ENCODE results near the gene SH2D3C.

The SH2D3C gene

GRCh38 chr9:127731938-127732337 is 46.5 kb downstream of the SH2D3C start:
- Histone ChIP-seq H2BK5ac (ENCODE audit: low read depth, low read length, poor library complexity, severe bottlenecking) (no peak overlapping the region), H3K14ac (ENCODE audit: low read length in 2 of 2) (no peak overlapping the region), H3K9ac (ENCODE audit: low read length) (no peak overlapping the region), H2BK120ac (ENCODE audit: low read depth, low read length) (no peak overlapping the region), H3K9me3 (ENCODE audit: control insufficient read depth, low read length) (no peaks in the 10 kb centered on the region), H3K4me3 (ENCODE audit: insufficient read depth in 1 of 2, low read depth in 1 of 2, low read length in 2 of 2) (no peak overlapping the region), H3K36me3 (ENCODE audit: control insufficient read depth in 1 of 2, insufficient read depth in 2 of 2, low read depth in 1 of 2, low read length in 2 of 2) (peaks cover 18 to 30% of the 10 kb centered on the region in 2 experiments), H2BK15ac (ENCODE audit: low read depth, poor library complexity, severe bottlenecking) (no peak overlapping the region), H3K23ac (ENCODE audit: low read length in 2 of 2) (no peak overlapping the region), H2AFZ (ENCODE audit: low read depth, low read length) (no peak overlapping the region), H4K91ac (ENCODE audit: low read length) (no peak overlapping the region), H2BK12ac (ENCODE audit: low read length in 2 of 2) (no peak overlapping the region), H3K27ac (ENCODE audit: low read length, poor library complexity, severe bottlenecking) (no peak overlapping the region), H3K4me1 (ENCODE audit: control insufficient read depth, insufficient read depth, low read depth, low read length) (peaks cover 10% of the 10 kb centered on the region), H2AK5ac (ENCODE audit: low read length, severe bottlenecking) (no peak overlapping the region), H3K27me3 (ENCODE audit: control insufficient read depth in 1 of 2, insufficient read depth in 1 of 2, low read length in 2 of 2) (no peaks in the 10 kb centered on the region), H3K79me1 (replicated peaks; ENCODE audit: low read length, poor library complexity, severe bottlenecking) (peaks cover 9% of the 10 kb centered on the region), H3K4me2 (ENCODE audit: low read length, poor library complexity, severe bottlenecking) (no peak overlapping the region), H3K4ac (ENCODE audit: low read depth in 1 of 2, low read length in 2 of 2) (no peak overlapping the region), H4K8ac (ENCODE audit: low read length) (no peak overlapping the region), H3K18ac (ENCODE audit: low read depth in 1 of 2, low read length in 2 of 2) (no peak overlapping the region)
- WGBS, result 89% methylated on average over 16 of the region's 16 CpGs
- no peak for DNase-seq

DNA sequence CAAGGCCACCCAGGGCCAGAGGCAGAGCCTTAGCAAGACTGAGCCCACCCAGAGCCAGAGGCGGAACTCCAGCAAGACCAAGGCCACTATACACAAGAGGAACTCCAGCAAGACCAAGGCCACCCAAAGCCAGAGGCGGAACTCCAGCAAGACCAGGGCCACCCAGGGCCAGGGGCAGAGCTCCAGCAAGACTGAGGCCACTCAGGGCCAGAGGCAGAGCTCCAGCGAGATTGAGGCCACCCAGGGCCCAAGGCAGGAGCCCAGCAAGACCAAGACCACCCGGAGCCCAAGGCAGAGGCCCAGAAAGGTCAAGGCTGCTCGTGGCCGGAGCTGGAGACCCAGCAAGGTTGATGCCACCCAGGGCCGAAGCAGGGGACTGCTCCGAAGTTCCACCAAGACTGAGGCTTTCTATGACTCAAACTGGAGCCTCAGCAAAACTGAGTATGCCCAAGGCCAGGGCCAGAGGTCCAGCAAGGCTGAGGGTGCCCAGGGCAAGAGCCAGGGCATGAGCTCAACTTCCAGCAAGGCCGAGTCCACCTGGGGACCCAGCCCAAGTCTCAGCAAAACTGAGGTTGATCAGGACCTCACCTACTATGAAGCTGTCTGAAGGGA is 47.6 kb downstream of the SH2D3C start:
- Histone ChIP-seq H2AFZ (ENCODE audit: low read depth, low read length) (no peak overlapping the region), H3K18ac (ENCODE audit: low read depth in 1 of 2, low read length in 2 of 2) (no peak overlapping the region), H3K27me3 (ENCODE audit: control insufficient read depth in 1 of 2, insufficient read depth in 1 of 2, low read length in 2 of 2) (no peaks in the 10 kb centered on the region), H3K14ac (ENCODE audit: low read length in 2 of 2) (no peak overlapping the region), H2BK120ac (ENCODE audit: low read depth, low read length) (no peak overlapping the region), H3K79me1 (replicated peaks; ENCODE audit: low read length, poor library complexity, severe bottlenecking) (peaks cover 9% of the 10 kb centered on the region), H3K4me3 (ENCODE audit: insufficient read depth in 1 of 2, low read depth in 1 of 2, low read length in 2 of 2) (no peak overlapping the region), H2BK12ac (ENCODE audit: low read length in 2 of 2) (no peak overlapping the region), H3K4ac (ENCODE audit: low read depth in 1 of 2, low read length in 2 of 2) (no peak overlapping the region), H3K23ac (ENCODE audit: low read length in 2 of 2) (no peak overlapping the region), H3K4me2 (ENCODE audit: low read length, poor library complexity, severe bottlenecking) (no peak overlapping the region), H3K4me1 (ENCODE audit: control insufficient read depth, insufficient read depth, low read depth, low read length) (peaks cover 10% of the 10 kb centered on the region), H2AK5ac (ENCODE audit: low read length, severe bottlenecking) (no peak overlapping the region), H4K8ac (ENCODE audit: low read length) (no peak overlapping the region), H4K91ac (ENCODE audit: low read length) (no peak overlapping the region), H3K9me3 (ENCODE audit: control insufficient read depth, low read length) (no peaks in the 10 kb centered on the region), H3K36me3 (ENCODE audit: control insufficient read depth in 1 of 2, insufficient read depth in 2 of 2, low read depth in 1 of 2, low read length in 2 of 2) (peaks cover 18 to 30% of the 10 kb centered on the region in 2 experiments), H3K9ac (ENCODE audit: low read length) (no peak overlapping the region), H2BK5ac (ENCODE audit: low read depth, low read length, poor library complexity, severe bottlenecking) (no peak overlapping the region), H2BK15ac (ENCODE audit: low read depth, poor library complexity, severe bottlenecking) (no peak overlapping the region), H3K27ac (ENCODE audit: low read length, poor library complexity, severe bottlenecking) (no peak overlapping the region)
- WGBS, result 95% methylated on average over 9 of the region's 9 CpGs
- no peak for DNase-seq

DNA sequence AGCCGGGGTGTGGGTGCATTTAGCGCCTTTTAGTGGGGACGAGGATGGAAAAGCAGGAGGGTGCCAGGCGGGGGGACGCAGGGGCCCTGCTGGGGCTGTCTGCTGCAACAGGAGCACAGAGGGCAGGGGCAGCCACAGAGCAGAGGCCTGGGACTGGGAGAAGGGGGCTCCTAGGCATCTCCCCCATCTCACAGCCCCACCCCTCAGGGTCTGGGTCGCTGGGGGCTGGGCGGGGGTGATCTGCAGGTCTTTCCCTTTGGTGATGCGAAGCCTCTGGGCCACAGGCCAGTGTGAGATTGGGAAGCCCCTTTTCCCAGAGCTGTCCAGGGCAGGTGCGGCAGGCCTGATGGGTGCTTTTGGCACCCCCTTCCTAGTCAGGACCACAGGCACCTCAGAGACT is 48.2 kb downstream of the SH2D3C start:
- Histone ChIP-seq H2AK5ac (ENCODE audit: low read length, severe bottlenecking) (no peak overlapping the region), H2BK120ac (ENCODE audit: low read depth, low read length) (no peak overlapping the region), H3K27me3 (ENCODE audit: control insufficient read depth in 1 of 2, insufficient read depth in 1 of 2, low read length in 2 of 2) (no peaks in the 10 kb centered on the region), H2AFZ (ENCODE audit: low read depth, low read length) (no peak overlapping the region), H3K9me3 (ENCODE audit: control insufficient read depth, low read length) (no peaks in the 10 kb centered on the region), H3K27ac (ENCODE audit: low read length, poor library complexity, severe bottlenecking) (no peak overlapping the region), H3K14ac (ENCODE audit: low read length in 2 of 2) (no peak overlapping the region), H3K4ac (ENCODE audit: low read depth in 1 of 2, low read length in 2 of 2) (no peak overlapping the region), H3K4me1 (ENCODE audit: control insufficient read depth, insufficient read depth, low read depth, low read length) (peaks cover 10% of the 10 kb centered on the region), H4K91ac (ENCODE audit: low read length) (no peak overlapping the region), H2BK15ac (ENCODE audit: low read depth, poor library complexity, severe bottlenecking) (no peak overlapping the region), H4K8ac (ENCODE audit: low read length) (no peak overlapping the region), H3K9ac (ENCODE audit: low read length) (no peak overlapping the region), H3K18ac (ENCODE audit: low read depth in 1 of 2, low read length in 2 of 2) (no peak overlapping the region), H3K23ac (ENCODE audit: low read length in 2 of 2) (no peak overlapping the region), H3K79me1 (replicated peaks; ENCODE audit: low read length, poor library complexity, severe bottlenecking) (peaks cover 9% of the 10 kb centered on the region), H2BK5ac (ENCODE audit: low read depth, low read length, poor library complexity, severe bottlenecking) (no peak overlapping the region), H3K36me3 (ENCODE audit: control insufficient read depth in 1 of 2, insufficient read depth in 2 of 2, low read depth in 1 of 2, low read length in 2 of 2) (peaks cover 18 to 30% of the 10 kb centered on the region in 2 experiments), H2BK12ac (ENCODE audit: low read length in 2 of 2) (no peak overlapping the region), H3K4me2 (ENCODE audit: low read length, poor library complexity, severe bottlenecking) (no peak overlapping the region), H3K4me3 (ENCODE audit: insufficient read depth in 1 of 2, low read depth in 1 of 2, low read length in 2 of 2) (no peak overlapping the region)
- 90% methylated on average over 9 of the region's 9 CpGs for WGBS
- no peak for DNase-seq

DNA sequence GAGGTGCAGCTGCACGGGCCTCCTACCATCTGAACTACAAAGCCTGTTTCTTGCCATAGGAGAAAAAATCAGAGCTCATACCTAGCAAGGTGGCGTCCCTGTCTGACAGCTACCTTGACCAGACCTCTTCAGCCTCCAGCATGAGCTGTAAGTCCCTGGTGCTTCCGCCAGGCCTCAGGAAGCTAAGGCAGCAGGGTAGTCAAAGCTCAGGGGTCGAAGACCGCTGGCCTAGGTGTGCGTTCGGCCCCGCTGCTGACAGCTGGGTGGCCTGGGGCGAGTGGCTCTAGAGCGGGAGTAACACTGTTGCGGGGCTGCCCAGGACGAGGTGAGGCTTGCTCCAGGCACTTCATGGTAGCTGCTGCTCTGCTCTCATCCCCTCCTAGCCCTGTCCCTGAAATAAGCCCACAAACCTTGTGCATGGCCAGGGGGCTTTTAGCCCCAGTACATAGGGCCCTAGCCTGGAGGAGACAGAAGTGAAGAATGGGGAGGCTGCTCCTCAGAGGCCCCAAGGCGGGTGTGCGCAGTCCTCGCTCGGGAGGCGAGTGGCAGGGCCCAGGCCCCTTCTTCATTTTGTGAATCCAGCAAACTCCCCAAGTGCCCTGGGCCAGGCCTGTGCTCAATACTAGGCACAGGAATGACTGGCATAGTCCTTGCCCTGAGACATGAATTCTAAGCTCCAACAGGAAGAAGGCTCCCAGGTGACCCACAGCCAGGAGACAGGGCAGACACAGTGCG is 48.8 kb downstream of the SH2D3C start:
- Histone ChIP-seq H3K4ac (ENCODE audit: low read depth in 1 of 2, low read length in 2 of 2) (no peak overlapping the region), H3K36me3 (ENCODE audit: control insufficient read depth in 1 of 2, insufficient read depth in 2 of 2, low read depth in 1 of 2, low read length in 2 of 2) (peaks cover 18 to 30% of the 10 kb centered on the region in 2 experiments), H3K4me2 (ENCODE audit: low read length, poor library complexity, severe bottlenecking) (no peak overlapping the region), H2BK15ac (ENCODE audit: low read depth, poor library complexity, severe bottlenecking) (no peak overlapping the region), H3K4me1 (ENCODE audit: control insufficient read depth, insufficient read depth, low read depth, low read length) (peaks cover 10% of the 10 kb centered on the region), H4K8ac (ENCODE audit: low read length) (no peak overlapping the region), H2BK5ac (ENCODE audit: low read depth, low read length, poor library complexity, severe bottlenecking) (no peak overlapping the region), H2AFZ (ENCODE audit: low read depth, low read length) (no peak overlapping the region), H3K27me3 (ENCODE audit: control insufficient read depth in 1 of 2, insufficient read depth in 1 of 2, low read length in 2 of 2) (no peaks in the 10 kb centered on the region), H3K27ac (ENCODE audit: low read length, poor library complexity, severe bottlenecking) (no peak overlapping the region), H3K4me3 (ENCODE audit: insufficient read depth in 1 of 2, low read depth in 1 of 2, low read length in 2 of 2) (no peak overlapping the region), H3K79me1 (replicated peaks; ENCODE audit: low read length, poor library complexity, severe bottlenecking) (peaks cover 9% of the 10 kb centered on the region), H3K23ac (ENCODE audit: low read length in 2 of 2) (no peak overlapping the region), H2BK120ac (ENCODE audit: low read depth, low read length) (no peak overlapping the region), H3K18ac (ENCODE audit: low read depth in 1 of 2, low read length in 2 of 2) (no peak overlapping the region), H3K9ac (ENCODE audit: low read length) (no peak overlapping the region), H3K14ac (ENCODE audit: low read length in 2 of 2) (no peak overlapping the region), H2AK5ac (ENCODE audit: low read length, severe bottlenecking) (no peak overlapping the region), H2BK12ac (ENCODE audit: low read length in 2 of 2) (no peak overlapping the region), H3K9me3 (ENCODE audit: control insufficient read depth, low read length) (no peaks in the 10 kb centered on the region), H4K91ac (ENCODE audit: low read length) (no peak overlapping the region)
- 91% methylated on average over 17 of the region's 18 CpGs for WGBS
- DNase-seq, result no peak
